DMS153 treated with DMSO at 0.1 percent for 48 hours (cell line): ENCODE measurements around the gene GPR179.
"Not testable (repeated sequence)": the region's sequence is repeated elsewhere in the genome, so short reads cannot be mapped to it uniquely, and the experiment has no call there.

Source experiments
- DNase-seq: peaks from one replicate; lab custom pipeline; 2025; ENCODE audit not compliant: unreplicated experiment; lab: John Stamatoyannopoulos, UW

Gene GPR179

DNA sequence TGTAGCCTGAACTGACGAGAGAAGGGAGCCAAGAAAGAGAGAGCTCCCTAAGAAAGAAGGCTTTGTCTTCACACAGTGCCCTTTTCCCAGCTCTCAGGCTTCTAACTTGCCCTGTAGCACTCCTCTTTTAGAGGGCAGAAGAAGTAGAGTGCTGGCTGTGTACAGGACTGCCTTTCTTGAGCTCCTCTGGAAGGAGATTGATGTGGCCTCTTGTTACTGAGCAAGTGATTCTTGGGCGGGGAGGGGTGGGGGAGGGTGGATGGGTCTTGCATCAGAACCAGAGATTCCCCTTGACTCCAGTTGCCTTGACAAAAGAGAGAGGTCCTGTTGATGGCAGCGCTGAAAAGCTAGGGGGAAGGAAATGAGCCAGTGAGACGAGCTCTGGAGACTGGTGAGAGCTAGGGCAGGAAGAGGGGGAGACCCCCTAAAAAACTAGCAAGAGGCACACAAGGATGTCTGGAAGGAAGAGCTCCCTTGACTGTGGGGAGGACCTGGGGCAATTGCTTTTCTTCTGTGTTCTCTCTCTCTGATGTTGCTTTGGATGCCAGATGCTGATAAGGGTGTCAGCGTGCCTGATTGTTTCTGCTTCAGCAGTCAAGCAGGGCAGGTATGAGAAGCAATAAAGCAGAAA is 18.4 kb downstream of the GPR179 start:
- no peak for DNase-seq

DNA sequence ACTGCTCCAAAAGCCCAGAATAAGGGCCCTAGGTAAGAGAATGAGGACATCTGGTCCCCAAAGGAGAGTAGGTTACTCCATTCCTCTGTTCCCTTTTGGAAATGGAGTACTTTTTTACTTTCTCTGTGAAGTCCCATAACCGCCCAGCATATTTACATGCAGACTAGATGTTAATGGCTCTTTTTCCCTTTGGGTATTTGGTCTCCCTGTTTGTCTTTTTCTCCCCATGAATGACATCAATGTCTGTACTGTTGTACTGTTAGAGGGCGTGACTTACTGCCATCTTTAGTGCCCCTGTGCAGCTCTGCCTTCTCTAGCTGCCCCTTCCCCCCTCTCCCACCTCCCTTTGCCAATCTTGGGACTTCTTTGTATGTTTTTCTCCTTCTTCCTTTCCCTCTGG is 19.0 kb downstream of the GPR179 start:
- DNase-seq: no peak

DNA sequence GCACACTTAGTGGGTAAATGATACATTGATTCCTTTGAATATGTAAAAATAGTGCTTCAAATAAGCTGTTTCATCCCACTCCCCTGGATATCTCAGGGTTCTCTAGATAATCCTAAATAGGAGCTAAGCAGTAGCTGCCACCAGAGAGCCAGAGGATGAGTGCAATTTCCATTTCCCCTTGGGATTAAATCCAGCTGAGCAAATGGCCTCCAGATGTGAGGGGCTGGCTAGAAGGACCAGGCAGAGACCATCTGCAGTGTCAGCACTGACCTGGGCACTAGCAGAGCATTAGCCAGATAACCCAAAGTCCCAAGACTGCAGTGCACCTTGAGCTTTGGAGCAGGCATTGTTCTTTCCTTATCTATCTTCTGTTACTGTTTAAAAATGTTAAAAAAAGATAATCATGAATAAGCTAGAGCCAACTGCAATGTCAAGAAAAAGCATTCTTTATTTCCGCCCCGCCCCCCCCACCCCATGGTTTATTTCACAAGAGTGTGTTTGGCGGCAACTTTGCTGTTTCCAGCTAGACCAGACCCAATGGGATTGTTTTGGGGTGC is 19.5 kb downstream of the GPR179 start:
- no peak for DNase-seq

DNA sequence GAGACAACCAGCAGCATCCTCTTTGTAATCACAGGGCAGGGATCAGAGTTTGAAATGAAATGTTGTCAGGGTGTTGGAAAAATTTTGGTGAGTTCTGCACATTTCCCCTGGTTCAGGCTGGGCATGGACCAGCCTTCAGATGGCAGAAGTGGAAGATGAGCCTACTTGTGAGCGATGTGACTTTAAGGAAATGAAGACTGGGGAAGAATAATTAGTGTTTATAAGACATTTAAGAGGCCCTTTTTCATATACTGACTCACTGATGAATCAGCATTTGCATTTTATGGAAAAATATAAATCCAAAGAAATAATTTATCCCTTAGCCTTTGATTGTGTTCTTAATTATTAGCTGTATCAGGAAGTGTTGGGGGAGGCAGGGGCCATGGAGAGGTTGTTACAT is 20.9 kb downstream of the GPR179 start:
- no peak for DNase-seq

DNA sequence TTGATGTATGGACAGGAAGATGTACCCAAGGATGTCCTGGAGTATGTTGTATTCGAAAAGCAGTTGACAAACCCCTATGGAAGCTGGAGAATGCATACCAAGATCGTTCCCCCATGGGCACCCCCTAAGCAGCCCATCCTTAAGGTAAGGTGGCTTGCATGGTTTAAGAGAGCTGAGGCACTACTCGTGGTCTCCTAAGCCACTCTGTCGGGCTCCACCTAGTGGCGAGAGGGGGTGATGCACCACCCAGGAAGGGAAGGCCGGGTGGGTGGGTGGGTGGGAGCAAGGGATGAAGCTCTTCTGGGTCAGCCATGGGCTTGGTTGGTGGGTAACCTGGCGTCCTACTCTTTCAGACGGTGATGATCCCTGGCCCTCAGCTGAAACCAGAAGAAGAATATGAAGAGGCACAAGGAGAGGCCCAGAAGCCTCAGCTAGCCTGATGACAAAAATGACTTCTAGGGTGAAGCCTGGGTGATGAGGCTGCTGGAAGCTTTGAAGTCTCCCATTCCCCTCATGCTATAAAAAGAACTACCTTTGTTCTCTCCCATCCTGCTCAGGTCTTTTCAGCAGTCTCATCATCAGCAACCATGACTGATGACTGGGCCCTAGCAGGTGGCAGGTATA is 21.5 kb downstream of the GPR179 start:
- DNase-seq: peak; percentile 22

DNA sequence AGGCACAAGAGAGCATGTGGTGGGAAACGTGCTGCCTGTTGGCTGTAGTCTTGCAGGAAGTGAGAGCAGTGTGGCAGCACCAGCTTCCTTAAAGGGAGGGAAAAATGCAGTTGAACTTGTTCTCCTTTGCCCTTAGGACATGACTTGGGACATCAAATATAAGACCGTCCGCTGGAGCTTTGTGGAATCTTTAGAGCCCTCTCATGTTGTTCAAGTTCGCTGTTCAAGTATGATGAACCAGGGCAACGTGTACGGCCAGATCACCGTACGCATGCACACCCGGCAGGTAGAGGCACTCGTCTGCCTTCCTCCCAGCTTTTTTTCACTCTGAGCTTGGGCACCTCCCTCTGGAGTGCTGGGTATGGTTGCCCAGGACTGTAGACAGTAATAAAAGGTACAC is 23.3 kb downstream of the GPR179 start:
- no peak for DNase-seq

DNA sequence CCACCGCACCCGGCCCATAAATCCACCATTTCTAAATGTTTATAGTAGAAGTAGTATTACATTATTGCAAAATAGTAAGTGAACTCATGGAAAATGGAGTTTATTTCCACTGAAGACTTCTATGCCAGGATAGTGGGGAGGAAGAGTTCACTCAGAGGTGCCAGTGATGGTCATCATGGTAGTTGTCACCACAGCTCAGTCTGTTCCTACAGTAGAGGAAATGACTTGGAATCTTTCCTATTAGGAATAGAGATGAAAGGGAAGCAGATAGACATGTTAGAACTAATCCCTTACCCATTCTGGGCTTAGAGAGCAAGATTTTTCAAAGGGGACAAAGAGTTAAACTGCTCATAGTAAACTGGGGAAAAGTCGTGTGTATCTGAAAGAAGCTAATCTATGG is 26.7 kb downstream of the GPR179 start:
- DNase-seq: no peak

DNA sequence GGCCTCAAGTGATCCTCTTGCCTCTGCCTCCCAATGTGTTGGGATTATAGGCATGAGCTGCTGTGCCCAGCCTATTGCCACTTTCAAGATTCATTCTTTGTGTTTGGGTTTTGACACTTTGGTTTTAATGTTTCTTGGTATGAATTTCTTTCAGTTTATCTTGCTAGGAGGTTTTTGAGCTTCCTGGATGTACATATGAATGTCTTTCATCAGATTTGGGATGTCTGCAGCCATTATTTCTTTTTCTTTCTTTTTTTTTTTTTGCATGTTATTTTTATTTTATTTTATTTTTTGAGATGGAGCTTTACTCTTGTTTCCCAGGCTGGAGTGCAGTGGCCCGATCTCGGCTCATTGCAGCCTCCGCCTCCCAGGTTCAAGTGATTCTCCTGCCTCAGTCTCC is 28.3 kb downstream of the GPR179 start:
- DNase-seq: no peak

DNA sequence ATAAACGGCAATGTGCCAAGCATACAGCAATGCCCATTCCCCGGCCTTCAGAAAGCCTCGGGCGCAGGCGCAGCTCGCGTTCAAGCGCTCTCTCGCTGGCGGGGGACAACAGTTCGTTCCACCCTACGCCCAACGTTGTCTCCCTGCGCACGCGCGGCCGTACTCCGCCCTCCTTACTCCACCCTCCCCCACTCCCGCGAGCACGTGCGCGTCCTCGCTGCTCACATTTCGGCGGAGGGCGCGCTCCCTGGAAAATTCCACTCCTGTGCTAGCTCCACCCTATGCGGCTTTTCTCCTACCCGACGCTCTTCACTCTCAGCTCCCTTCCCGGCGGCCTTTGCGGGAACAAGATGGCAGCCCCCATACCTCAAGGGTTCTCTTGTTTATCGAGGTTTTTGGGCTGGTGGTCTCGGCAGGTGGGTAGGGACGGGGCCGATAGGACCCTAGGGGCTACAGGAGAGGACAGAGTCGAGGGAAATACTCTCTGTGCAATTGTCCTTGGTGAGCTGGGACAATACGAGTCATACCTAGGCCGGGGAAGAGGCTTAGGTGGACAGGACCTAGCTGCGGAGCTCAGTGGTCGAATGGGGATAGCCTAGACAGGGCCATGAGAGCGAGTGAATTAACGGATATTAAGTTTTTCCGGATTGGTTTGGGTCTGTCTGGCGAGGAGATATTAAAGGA is 46.8 kb downstream of the GPR179 start, which contains the start of gene MRPL45:
MRPL45 (plus strand) TSS at position 335 of the 684 bp plus-strand sequence; CDS start at position 351, 16 bp downstream.
- DNase-seq: peak; percentile 88

DNA sequence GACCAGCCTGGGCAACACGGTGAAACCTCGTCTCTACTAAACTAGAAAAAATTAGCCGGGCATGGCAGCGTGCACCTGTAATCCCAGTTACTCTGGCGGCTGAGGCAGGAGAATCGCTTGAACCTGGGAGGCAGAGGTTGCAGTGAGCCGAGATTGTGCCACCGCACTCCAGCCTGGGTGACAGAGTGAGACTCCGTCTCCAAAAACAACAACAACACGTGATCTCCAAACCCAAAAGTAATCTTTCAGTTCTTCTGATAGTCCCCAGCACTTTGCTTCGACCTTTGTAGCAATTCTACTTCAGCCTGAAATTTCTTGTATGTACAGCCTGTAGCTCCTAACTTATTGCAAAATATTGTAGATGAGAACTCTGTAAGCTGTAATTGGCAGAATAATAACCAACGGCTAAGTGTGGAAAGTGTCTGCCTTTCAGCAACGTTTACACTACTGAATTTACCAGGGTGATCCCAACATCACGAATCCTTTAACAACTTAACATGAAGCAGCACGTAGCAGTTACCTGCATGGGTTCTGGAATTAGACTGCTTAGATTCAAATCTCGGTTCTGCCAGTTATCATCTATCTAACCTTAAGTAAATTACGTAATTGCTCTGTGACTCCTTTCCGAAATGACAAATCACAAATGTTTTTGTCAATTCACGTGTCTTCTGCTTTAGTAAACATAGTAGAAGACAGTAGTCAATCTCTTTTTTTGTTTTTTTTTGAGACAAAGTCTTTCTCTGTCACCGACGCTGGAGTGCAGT is 48.0 kb downstream of the GPR179 start:
- DNase-seq: not testable (repeated sequence)

DNA sequence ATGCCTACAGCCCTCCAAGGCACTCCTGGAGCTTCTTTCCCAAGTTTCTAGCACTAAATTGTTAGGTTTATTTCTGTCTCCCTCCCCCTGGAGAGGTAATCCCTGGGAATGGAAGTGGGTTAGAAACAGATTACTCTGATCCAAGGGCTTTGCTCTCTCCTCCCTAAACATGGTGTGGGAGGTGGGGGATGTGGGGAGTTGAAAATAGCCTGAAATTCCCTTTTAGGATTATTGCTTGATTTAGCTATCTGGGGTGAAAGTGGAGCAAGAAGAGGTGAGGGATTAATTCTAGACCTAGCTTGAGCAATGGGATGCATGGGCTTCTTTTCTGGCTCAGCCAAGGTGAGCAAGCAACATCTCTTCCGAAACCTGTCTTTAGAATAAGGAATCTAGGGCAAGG is 54.0 kb downstream of the GPR179 start:
- not testable (repeated sequence) for DNase-seq

DNA sequence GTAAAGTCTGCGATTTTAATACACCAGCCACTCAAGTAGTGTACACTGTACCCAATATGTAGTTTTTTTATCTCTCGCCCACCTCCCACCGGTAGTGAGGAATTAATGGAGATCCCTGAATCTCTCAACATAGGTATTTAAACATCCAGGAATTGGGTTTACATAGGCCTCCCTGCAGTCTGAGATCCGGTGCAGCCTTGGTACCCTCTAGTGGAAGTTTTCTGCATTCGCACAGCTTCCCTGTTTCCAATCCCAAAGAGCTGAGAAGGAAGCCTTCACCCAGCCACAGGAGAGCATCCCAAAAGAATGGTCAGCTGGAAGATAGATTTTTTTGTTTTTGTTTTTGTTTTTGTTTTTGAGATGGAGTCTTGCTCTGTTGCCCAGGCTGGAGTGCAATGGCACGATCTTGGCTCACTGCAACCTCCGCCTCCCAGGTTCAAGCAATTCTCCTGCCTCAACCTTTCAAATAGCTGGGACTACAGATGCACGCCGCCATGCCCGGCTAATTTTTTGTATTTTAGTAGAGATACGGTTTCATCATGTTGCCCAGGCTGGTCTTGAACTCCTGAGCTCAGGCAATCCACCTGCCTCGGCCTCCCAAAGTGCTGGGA is 55.4 kb downstream of the GPR179 start:
- DNase-seq: not testable (repeated sequence)

DNA sequence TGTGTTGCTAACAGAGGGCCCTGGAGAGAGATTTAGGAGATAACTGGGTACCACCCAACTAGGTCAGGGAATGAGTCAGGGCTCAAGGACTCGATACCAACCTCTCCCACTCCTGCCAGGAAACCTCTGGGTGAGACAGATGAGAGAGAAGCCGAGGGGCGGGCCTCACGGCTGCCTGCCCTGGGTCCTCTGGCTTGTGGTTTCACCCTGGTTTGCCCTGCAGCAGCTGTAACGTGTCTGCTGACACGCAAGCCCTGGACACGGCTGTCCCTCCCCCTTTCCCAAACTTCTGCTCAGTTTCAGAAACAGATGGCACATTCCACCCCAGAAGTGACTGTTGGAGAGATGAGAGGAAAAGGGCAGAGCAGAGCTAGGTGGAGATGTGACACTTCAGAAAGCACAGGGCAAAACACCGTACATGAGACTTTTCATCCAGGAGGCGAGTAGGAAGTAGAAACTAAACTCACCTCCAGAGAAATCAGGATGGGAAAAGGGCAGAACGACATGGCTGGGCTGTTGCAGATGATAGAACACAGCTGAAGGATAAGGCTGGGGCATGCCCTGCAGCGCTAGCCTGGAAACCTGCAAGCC is 57.2 kb downstream of the GPR179 start:
- not testable (repeated sequence) for DNase-seq

DNA sequence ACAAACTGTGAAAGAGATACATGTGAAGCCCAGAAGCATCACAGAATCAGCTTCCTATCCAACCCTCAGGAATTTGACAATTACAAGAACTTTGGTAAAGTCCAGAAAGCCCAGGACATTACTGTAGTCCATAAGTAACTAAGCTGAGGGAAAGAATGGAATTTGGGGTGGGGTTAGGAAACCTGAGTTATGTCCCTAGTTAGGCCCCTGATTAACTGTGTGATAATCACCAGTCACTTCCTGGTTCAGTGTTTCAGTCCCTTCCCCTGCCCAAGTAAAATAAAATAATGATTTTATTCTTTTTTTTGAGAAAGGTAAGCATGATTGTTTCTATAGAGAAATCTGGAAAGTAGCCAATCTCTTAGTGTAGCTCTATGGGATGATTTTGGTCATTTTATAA is 57.8 kb downstream of the GPR179 start:
- not testable (repeated sequence) for DNase-seq
